ENCODE measurements around the gene ESPNL.

ESPNL gene

DNA sequence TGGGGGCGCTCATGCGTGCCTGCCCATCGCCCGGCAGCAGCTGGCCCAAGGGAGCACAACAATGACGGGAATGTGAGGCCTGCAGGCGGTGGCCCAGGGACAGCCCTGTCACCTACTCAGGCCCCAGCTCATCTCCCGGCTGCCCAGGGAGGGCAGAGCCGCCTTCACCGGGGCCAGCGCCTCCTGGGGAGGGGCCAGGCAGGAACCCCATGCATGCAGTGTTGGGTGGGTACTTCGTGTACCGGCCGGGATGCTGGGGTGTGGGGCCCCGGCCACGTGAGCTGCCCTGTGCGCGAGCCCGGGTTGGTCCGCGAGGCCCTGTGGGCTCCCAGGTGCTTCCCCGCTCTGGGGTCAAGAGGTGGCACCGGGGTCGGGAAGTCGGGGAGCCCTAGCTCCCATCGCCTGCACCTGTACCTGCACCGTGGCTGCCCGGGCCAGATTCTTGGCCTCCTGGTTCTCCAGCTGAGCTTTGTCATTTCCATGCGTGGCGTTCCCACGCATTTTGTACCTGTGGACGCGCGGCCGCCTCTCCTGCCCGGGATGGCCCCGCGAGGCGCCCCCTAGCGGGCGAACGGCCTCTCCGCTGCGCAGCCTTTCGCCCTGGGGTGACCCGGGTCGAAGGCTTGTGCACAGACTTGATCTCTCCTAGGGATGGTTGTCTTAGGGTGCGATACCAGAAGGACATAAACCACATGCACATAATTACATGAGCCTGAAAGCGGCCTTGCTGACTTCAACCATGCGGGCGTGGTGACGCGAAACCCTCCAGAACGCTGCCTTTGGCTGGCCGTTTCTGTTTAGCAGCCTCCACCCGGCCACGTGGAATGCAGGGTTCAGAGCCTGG lies 39.3 kb downstream of the ESPNL start:
- peak in 1 of 56 donors; percentile 20 for DNase-seq

DNA sequence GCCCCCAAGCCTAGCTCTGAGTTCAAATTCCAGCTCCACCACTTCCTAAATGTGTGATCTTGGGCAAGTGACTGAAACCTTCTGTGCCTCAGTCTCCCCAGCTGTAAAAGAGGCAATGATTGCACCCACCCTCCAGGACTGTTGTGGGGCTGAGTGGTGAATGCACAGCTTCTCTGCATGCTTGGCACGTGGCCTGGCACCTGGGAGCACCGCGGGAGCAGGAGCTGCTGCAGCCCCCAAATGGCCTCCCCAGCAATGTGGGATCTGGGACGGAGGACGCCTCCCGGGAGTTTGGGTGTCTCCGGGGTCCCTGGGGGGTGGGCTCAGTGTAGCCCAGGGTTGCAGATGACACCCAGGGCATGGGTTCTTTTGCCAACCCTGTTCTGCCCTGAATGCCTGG lies 39.9 kb downstream of the ESPNL start:
- no peak for DNase-seq

- DNase-seq: no peak
Observed at GRCh38 chr2:238140721-238141540, 40.8 kb downstream of the ESPNL start.

DNA sequence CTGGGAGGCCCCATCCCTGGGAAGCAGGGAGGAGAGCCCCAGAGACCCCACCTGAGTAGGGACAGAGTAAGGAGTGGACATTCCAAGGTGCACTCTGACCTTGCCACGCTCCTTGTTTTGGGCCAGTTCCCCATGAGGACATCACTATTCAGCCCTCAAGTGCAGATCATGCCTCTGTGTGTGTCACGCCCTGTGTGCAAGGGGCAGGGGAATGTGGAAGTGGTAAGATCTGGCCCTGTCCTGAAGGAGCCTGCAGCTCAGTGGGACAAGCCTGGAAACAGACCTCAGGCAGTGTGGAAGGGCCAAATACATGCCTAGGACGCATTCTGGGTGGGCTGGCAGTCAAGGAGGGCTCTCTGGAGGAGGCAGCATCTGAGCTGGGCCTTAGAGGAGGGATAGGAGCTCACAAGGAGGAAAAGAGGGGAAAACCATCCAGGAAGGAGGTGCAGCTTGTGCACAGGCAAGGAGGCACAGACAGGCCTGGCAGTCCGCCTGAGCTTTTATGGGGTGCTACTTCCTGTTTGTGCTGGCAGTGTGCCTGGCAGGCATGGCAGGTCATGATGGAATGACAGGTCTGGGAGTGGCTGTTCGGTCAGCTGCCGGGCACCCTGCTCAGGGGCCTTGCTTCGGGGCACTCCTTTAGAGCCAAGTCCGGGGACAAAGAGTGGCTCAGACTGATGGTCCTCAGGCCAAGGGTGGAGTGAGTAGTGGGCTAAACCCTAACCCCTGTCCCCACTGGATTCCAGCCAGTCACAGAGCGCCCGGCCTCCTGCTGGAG lies 41.6 kb downstream of the ESPNL start:
- DNase-seq: no peak

- DNase-seq: no peak
Observed at GRCh38 chr2:238142382-238143205, 42.5 kb downstream of the ESPNL start.

DNA sequence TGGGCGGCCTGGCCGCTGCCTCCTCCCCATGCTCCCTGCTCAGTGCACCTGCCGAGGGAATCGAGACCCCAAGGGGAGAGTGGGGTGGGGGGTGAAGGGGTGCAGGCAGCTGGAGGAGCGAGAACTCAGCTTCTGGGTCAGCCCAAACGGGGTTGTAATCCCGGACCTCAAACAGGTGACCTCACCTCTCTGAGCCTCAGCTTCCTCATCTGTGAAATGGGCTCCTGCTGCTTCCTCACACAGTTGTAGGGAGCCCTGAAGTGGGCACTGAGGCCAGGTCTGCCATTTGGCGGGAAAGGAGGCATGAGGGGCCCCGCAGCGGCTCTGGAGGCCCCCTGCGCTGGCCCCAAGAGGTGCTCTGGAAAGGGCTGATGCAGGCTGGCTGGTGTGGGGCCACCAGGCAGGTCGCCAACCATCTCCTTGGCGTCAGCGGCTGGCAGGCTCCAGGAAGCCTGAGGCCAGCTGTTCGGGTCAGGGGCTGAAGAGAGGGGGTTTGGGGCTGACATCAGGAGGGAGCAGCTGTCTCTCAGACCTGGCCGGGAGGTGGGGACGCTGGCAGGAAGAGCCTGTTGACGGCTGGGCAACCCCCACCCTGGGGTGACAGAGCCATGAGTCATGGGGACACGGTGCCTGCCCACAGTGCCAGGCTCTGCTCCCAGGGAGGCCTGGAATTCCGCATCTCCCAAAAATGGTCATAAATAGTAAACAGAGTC lies 43.3 kb downstream of the ESPNL start:
- peak in 1 of 56 donors; percentile 37 for DNase-seq

- no peak for DNase-seq
Observed at GRCh38 chr2:238144262-238144661, 44.1 kb downstream of the ESPNL start.

- no peak for DNase-seq
Observed at GRCh38 chr2:238145046-238145445, 44.9 kb downstream of the ESPNL start.

DNA sequence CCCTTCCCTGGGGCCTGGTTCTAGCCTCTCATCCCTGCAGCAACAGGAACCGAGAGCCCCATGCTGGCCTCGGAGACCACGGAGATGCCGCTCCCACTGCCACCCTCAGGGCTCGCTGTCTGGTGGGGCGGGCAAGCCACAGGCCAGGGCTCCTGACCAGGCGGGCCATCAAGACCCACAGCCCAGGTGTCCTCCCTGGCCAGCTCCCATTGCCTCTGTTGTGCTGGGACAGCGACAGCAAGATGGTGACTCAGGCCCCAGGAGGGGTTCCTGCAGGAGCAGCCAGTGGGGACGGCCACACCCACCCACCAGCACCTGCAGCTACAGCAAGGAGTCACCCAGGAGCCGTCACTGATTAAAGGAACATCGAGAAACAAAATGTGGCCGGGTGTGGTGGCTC lies 45.7 kb downstream of the ESPNL start:
- no peak for DNase-seq

GRCh38 chr2:238146884-238147544 lies 46.9 kb downstream of the ESPNL start:
- DNase-seq: no peak

DNA sequence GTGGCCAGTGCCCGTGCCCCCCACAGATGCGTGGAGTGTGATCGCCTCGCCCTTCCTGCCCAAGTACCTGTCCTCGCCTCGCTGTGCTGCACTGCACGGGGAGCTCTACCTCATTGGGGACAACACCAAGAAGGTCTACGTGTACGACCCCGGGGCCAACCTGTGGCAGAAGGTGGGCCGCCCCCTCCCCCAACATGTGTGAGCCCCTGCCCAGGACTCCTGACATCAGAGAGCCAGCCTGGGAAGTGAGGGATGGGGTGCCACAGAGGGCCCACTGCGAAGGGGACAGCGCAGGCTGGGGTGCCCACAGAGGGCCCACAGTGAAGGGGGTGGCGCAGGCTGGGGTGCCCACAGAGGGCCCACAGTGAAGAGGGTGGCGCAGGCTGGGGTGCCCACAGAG lies 48.8 kb downstream of the ESPNL start:
- DNase-seq: no peak

GRCh38 chr2:238149841-238150572 lies 49.9 kb downstream of the ESPNL start:
- DNase-seq: no peak

DNA sequence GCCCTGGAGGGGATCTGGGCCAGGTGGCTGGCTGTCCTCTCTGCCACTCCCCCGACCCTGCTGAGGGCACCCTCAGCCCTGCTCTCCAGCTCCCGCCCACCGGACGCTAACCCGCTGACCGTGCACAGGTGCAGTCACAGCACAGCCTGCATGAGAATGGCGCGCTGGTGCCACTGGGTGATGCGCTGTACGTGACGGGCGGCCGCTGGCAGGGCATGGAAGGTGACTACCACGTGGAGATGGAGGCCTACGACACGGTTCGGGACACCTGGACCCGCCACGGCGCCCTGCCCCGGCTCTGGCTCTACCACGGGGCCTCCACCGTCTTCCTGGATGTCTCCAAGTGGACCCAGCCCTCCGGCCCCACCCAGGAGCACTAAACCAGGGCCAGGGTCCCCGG lies 50.5 kb downstream of the ESPNL start:
- DNase-seq: no peak

GRCh38 chr2:238151205-238151604 lies 51.1 kb downstream of the ESPNL start:
- DNase-seq: no peak

GRCh38 chr2:238151628-238152235 lies 51.6 kb downstream of the ESPNL start:
- DNase-seq: no peak

DNA sequence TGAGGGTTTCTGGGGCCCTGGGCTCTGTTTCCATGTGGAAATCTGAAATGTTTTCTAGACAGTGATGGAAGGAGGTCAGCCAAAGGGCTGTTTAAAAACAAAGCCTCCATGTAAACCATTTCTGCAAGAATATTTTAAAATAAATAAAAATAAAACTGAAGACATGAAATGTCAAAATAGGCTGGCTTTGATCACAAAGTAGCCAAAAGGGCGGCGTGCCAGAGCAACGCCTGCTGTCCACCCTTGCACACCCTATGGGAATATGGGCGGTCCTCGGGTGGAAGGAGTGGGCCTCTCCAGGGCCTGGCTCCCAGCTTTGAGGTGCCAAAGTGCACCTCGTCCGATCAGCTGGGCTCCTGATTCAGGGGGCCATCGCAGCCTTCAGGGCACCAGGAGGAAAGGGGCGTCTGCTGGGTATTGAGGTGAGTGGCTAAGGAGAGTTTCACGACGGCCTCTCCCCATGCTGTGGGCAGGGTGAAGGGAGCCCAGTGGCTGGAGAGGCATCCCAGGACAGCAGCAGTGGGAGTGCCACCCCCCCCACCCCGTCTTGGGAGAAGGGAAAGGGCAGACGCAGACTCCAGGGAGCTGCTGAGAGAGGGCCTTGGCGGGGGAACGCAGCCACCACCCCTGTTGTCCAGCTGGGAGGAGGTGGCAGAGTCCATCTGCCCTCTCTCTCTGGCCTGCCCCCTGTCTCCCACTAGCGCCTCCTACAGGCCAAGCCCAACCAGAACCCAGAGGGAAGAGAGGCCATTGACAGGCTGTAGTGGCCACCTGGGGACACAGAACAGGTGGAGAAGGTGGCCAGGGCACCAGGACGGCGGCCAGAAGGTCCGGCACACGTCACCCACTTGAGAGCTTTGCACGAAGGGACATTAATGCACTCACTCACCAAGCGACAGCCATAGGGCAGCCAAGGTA lies 52.9 kb downstream of the ESPNL start:
- no peak for DNase-seq

DNA sequence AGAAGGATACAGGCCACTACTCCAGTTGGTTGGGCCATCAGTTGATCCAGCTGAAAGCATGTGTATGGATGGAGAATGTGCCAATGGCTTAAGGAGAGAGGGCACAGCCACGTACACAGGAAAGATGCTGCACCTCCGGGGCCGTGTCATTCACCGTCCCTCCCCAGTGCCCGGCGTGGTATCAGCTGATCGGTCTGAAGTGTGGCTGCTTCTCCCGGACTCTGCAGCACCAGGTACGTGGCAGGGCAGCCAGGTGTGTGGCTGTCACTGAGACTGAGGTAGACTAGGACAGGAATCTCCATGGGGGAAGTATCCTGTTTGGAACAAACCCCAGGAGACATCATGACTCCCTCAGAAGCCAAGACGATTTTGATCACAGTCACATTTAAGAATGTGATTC lies 54.4 kb downstream of the ESPNL start:
- DNase-seq: no peak
